Neural progenitor cell (in vitro differentiated cells): ENCODE data around the gene ERC2. TPM values are rescaled to one million over a fixed set of nuclear protein-coding genes. Genes with fewer than 3 reads are reported as not detected.

Source experiments
- DNase-seq: peaks from one replicate; pipeline ENCODE4 v3.0.0-alpha.2; 2016; ENCODE audit warnings: low spot score
- H2AFZ ChIP-seq: fragments of 200-600 bp; sonication (generic); replicated peaks from 2 replicates; pipeline ENCODE4 v1.6.1; 2016; ENCODE audit warnings: antibody characterized with exemption
- H3F3A ChIP-seq: fragments of 200-600 bp; sonication (generic); 2 replicates; pipeline ENCODE4 v1.6.1; 2016; ENCODE audit warnings: antibody characterized with exemption, low read depth
- H3K27ac ChIP-seq: fragments of 200-600 bp; sonication (generic); 2 replicates; pipeline ENCODE4 v1.5.1; 2016; ENCODE audit warnings: mild to moderate bottlenecking
- H3K27me3 ChIP-seq: fragments of 200-600 bp; sonication (generic); 2 replicates; pipeline ENCODE4 v1.6.1; 2016; ENCODE audit warnings: mild to moderate bottlenecking, moderate library complexity
- H3K36me3 ChIP-seq: fragments of 200-600 bp; sonication (generic); 2 replicates; pipeline ENCODE4 v1.5.1; 2016
- H3K4me1 ChIP-seq: fragments of 200-600 bp; sonication (generic); 2 replicates; pipeline ENCODE4 v1.6.1; 2016; ENCODE audit warnings: mixed run types
- H3K4me2 ChIP-seq: fragments of 200-600 bp; sonication (generic); 2 replicates; pipeline ENCODE4 v1.6.1; 2016
- H3K4me3 ChIP-seq: fragments of 200-600 bp; sonication (generic); 2 replicates; pipeline ENCODE4 v1.5.1; 2016
- H3K79me2 ChIP-seq: fragments of 200-600 bp; sonication (generic); 2 replicates; pipeline ENCODE4 v1.6.1; 2016; ENCODE audit warnings: low read depth
- H3K9ac ChIP-seq: fragments of 200-600 bp; sonication (generic); 2 replicates; pipeline ENCODE4 v1.6.1; 2016
- H3K9me3 ChIP-seq: fragments of 200-600 bp; sonication (generic); 2 replicates; pipeline ENCODE4 v1.5.1; 2016; ENCODE audit warnings: low read depth
- H4K20me1 ChIP-seq: fragments of 200-600 bp; sonication (generic); 2 replicates; pipeline ENCODE4 v1.6.1; 2016; ENCODE audit warnings: low read depth
- H3K27ac Mint-ChIP-seq: 3 replicates; pipeline ENCODE4 v1.8.0; 2021; ENCODE audit warnings: mixed read lengths
- H3K27me3 Mint-ChIP-seq: 2 replicates; pipeline ENCODE4 v1.8.0; 2022; ENCODE audit warnings: low read depth, mild to moderate bottlenecking, inconsistent platforms, moderate library complexity, mixed read lengths; ENCODE audit not compliant: insufficient read depth
- H3K36me3 Mint-ChIP-seq: 3 replicates; pipeline ENCODE4 v1.8.0; 2021; ENCODE audit warnings: mixed read lengths
- H3K4me1 Mint-ChIP-seq: 3 replicates; pipeline ENCODE4 v1.8.0; 2021; ENCODE audit warnings: mixed read lengths
- H3K4me3 Mint-ChIP-seq: 3 replicates; pipeline ENCODE4 v1.8.0; 2021; ENCODE audit warnings: mild to moderate bottlenecking, moderate library complexity, mixed read lengths
- H3K9me3 Mint-ChIP-seq: 3 replicates; pipeline ENCODE4 v1.8.0; 2020; ENCODE audit warnings: mixed read lengths
- EZH2 ChIP-seq: fragments of 200-600 bp; sonication (generic); IDR thresholded peaks from 2 replicates; pipeline ENCODE4 v1.6.1; 2017; ENCODE audit warnings: antibody characterized with exemption, mild to moderate bottlenecking, moderate library complexity
- EZH2phosphoT487 ChIP-seq: fragments of 200-600 bp; sonication (generic); IDR thresholded peaks from 2 replicates; pipeline ENCODE4 v1.6.1; 2017; ENCODE audit warnings: antibody characterized with exemption
- total RNA-seq: library from RNA; depleted of rRNA; stranded (reverse); fragments of >200 nt; gene quantifications from 2 replicates; pipeline ENCODE4 v1.2.3, GENCODE V29; 2015; ENCODE audit warnings: low replicate concordance
- TF ChIP-seq, protein P1 (sequence below): fragments of 200-600 bp; sonication (generic); IDR thresholded peaks from 2 replicates; pipeline ENCODE4 v1.5.1; 2017; ENCODE audit warnings: antibody characterized with exemption, mild to moderate bottlenecking

ERC2 gene
- total RNA-seq, 1 donor from 2014 or later = 24.8 TPM

DNA sequence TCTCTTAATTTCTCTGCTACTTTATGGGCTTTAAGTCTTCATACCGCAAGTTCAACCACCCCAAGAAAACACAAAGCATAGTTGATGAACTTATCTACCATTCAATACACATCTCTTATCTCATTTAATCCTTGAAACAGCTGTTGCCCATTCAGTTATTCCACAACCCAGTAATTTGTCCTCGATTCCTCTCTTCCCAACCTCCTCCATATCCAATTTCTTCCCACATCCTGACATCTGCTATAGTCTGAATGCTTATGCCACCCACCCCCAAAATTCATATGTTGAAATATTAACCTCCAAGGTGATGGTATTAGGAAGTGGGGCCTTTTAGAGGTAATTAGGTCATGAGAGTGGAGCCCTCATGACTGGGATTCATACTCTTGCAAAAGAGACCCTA lies 345.4 kb downstream of the ERC2 start:
- H3K4me1 ChIP-seq = peaks cover 26% of the 10 kb centered on the region
- no peak overlapping the region for H3K27ac Mint-ChIP-seq
- no peaks in the 10 kb centered on the region for H3K79me2 ChIP-seq
- no peak for DNase-seq
- peaks cover 15% of the 10 kb centered on the region for H3K9me3 Mint-ChIP-seq
- no peak overlapping the region for H3K4me3 ChIP-seq
- no peaks in the 10 kb centered on the region for H3K9me3 ChIP-seq
- H3K27ac ChIP-seq = no peak overlapping the region
- no peaks in the 10 kb centered on the region for H3K36me3 ChIP-seq
- H3K36me3 Mint-ChIP-seq = peaks cover 12% of the 10 kb centered on the region
- no peaks in the 10 kb centered on the region for H4K20me1 ChIP-seq
- H2AFZ ChIP-seq = no peak overlapping the region
- no peak overlapping the region for H3K9ac ChIP-seq
- H3K4me2 ChIP-seq = no peak overlapping the region
- peaks cover 25% of the 10 kb centered on the region for H3K4me1 Mint-ChIP-seq
- H3F3A ChIP-seq = no peaks in the 10 kb centered on the region
- H3K27me3 ChIP-seq = no peaks in the 10 kb centered on the region
- H3K4me3 Mint-ChIP-seq = no peak overlapping the region
- H3K27me3 Mint-ChIP-seq = no peaks in the 10 kb centered on the region
- TF ChIP-seq EZH2phosphoT487 = no peak
- TF ChIP-seq, protein P1, sequence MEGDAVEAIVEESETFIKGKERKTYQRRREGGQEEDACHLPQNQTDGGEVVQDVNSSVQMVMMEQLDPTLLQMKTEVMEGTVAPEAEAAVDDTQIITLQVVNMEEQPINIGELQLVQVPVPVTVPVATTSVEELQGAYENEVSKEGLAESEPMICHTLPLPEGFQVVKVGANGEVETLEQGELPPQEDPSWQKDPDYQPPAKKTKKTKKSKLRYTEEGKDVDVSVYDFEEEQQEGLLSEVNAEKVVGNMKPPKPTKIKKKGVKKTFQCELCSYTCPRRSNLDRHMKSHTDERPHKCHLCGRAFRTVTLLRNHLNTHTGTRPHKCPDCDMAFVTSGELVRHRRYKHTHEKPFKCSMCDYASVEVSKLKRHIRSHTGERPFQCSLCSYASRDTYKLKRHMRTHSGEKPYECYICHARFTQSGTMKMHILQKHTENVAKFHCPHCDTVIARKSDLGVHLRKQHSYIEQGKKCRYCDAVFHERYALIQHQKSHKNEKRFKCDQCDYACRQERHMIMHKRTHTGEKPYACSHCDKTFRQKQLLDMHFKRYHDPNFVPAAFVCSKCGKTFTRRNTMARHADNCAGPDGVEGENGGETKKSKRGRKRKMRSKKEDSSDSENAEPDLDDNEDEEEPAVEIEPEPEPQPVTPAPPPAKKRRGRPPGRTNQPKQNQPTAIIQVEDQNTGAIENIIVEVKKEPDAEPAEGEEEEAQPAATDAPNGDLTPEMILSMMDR = no peak
- TF ChIP-seq EZH2 = no peak

DNA sequence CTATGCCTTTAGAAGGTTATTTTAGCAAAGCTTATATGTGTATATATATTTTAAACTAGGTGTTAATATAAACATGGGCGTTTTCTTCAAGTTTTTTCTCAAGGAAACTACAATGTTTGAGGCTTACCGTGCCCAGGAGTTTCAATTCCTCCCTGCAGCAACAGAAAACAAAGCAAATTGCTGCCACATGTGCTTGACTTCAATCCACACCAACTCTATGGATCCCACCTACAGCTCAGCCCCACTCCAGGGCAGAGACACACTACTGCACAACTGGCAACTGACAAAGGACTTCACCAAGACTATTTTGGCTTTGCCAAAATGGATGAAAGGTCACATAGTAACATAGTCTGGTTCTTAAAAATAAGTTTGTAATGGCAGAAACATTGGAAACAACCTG lies 346.6 kb downstream of the ERC2 start:
- H3K27ac ChIP-seq = no peak overlapping the region
- H3K4me1 ChIP-seq = peaks cover 26% of the 10 kb centered on the region
- Mint-ChIP-seq H3K36me3 (peaks cover 9% of the 10 kb centered on the region), H3K4me1 (peaks cover 25% of the 10 kb centered on the region), H3K27ac (no peak overlapping the region), H3K27me3 (no peaks in the 10 kb centered on the region), H3K9me3 (peaks cover 11% of the 10 kb centered on the region), H3K4me3 (no peak overlapping the region)
- H2AFZ ChIP-seq = no peak overlapping the region
- H3K79me2 ChIP-seq = no peaks in the 10 kb centered on the region
- TF ChIP-seq, protein P1 = no peak
- no peak for TF ChIP-seq EZH2
- no peak overlapping the region for H3K4me2 ChIP-seq
- no peaks in the 10 kb centered on the region for H3K27me3 ChIP-seq
- no peak overlapping the region for H3K4me3 ChIP-seq
- no peak for DNase-seq
- no peaks in the 10 kb centered on the region for H3K9me3 ChIP-seq
- H3K36me3 ChIP-seq = no peaks in the 10 kb centered on the region
- H3K9ac ChIP-seq = no peak overlapping the region
- no peaks in the 10 kb centered on the region for H4K20me1 ChIP-seq
- H3F3A ChIP-seq = no peaks in the 10 kb centered on the region

DNA sequence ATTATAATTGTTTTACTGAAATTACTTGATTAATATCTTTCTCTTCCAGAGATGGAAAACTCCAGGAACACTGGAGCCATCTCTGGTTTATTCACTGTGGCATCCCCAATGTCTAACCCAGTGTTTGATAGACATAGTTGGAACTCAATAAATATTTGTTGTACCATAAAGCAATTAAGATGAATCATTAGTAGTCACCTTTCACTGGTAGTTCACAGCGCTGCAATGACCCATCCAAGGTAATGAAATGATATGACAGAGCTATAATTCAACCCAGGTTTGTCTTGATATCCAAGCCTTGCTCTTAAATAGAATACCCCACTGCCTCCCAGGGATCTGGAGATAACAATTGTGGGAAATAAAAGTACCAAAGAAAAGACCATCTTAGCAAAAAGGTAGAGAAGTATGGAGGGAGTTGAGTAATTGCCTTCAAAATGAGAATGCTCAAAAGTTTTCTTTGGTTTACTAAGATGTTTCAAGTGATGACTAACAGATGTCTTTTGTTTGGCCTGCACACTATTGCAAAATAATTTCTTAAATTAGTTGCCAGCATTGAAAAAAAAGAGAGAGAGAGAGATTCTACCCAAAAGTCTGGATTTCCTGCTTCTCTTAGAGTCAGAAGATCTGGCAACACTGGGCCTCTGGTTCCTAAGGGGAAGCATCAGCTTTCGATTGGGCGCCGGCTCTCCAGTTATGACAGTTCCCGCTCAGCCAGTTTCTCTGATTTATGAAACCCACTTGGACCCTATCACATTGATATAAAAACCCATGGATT lies 348.5 kb downstream of the ERC2 start:
- no peak overlapping the region for H3K27ac ChIP-seq
- H3K9ac ChIP-seq = no peak overlapping the region
- TF ChIP-seq EZH2phosphoT487 = no peak
- TF ChIP-seq EZH2 = no peak
- TF ChIP-seq, protein P1 = no peak
- no peak overlapping the region for H3K4me3 Mint-ChIP-seq
- H3K27me3 ChIP-seq = no peaks in the 10 kb centered on the region
- H3K4me3 ChIP-seq = no peak overlapping the region
- H3K9me3 Mint-ChIP-seq = peaks cover 10% of the 10 kb centered on the region
- H4K20me1 ChIP-seq = no peaks in the 10 kb centered on the region
- H3K27ac Mint-ChIP-seq = no peak overlapping the region
- no peak overlapping the region for H3K4me2 ChIP-seq
- H3K27me3 Mint-ChIP-seq = no peaks in the 10 kb centered on the region
- H3F3A ChIP-seq = peaks cover 9% of the 10 kb centered on the region
- peaks cover 16% of the 10 kb centered on the region for H3K4me1 Mint-ChIP-seq
- H3K36me3 ChIP-seq = no peaks in the 10 kb centered on the region
- H2AFZ ChIP-seq = no peak overlapping the region
- no peaks in the 10 kb centered on the region for H3K79me2 ChIP-seq
- no peaks in the 10 kb centered on the region for H3K9me3 ChIP-seq
- DNase-seq = no peak
- peaks cover 19% of the 10 kb centered on the region for H3K4me1 ChIP-seq
- peaks cover 9% of the 10 kb centered on the region for H3K36me3 Mint-ChIP-seq
